Erythroblast (primary cell): ENCODE results near the gene PCBP3.

Experiments
- GATA1 ChIP-seq: IDR thresholded peaks from 2 replicates; pipeline ENCODE4 v1.6.1; 2011; ENCODE audit warnings: low read depth, mild to moderate bottlenecking, control low read depth, low read length, moderate library complexity
- POLR2A ChIP-seq: IDR thresholded peaks from 2 replicates; pipeline ENCODE4 v1.6.1; 2011; ENCODE audit warnings: mild to moderate bottlenecking, low read length

GRCh38 chr21:45699966-45700365 is 56.4 kb downstream of the PCBP3 start:
- TF ChIP-seq GATA1, result no peak
- no peak for TF ChIP-seq POLR2A
